SK-N-MC (cell line): ENCODE results near the gene GIMAP7.

Source experiments
- DNase-seq: peaks from one replicate; pipeline ENCODE4 v3.0.0-alpha.2; 2011; ENCODE audit warnings: low read depth, low spot score
- H3K27ac ChIP-seq: fragments of 200-600 bp; sonication (generic); 2 replicates; pipeline ENCODE4 v1.5.1; 2016; ENCODE audit warnings: mixed run types
- H3K36me3 ChIP-seq: fragments of 200-600 bp; sonication (generic); 2 replicates; pipeline ENCODE4 v1.6.1; 2017; ENCODE audit warnings: antibody characterized with exemption, low read length, mixed read lengths; ENCODE audit not compliant: insufficient read depth
- H3K4me3 ChIP-seq: fragments of 200-600 bp; sonication (generic); 2 replicates; pipeline ENCODE4 v1.5.1; 2016
- H3K9ac ChIP-seq: fragments of 200-600 bp; sonication (generic); 2 replicates; pipeline ENCODE4 v1.8.0; 2017; ENCODE audit warnings: mixed run types, mixed read lengths; ENCODE audit not compliant: insufficient read length
- H3K9me3 ChIP-seq: fragments of 200-600 bp; sonication (generic); 2 replicates; pipeline ENCODE4 v1.6.1; 2017; ENCODE audit warnings: low read depth, mild to moderate bottlenecking, antibody characterized with exemption, low read length, moderate library complexity, mixed read lengths
- EZH2 ChIP-seq: fragments of 200-600 bp; sonication (generic); IDR thresholded peaks from one replicate; pipeline ENCODE4 v1.6.1; 2017; ENCODE audit warnings: antibody characterized with exemption
- FOXP2 ChIP-seq: optimal IDR thresholded peaks from 2 replicates; pipeline ENCODE3; 2011; ENCODE audit warnings: mild to moderate bottlenecking, moderate library complexity; ENCODE audit not compliant: insufficient read depth; ENCODE audit errors: extremely low read length, control extremely low read depth
- POLR2AphosphoS5 ChIP-seq: IDR thresholded peaks from 2 replicates; pipeline ENCODE4 v1.6.1; 2012; ENCODE audit warnings: mild to moderate bottlenecking, low read depth, low read length, borderline replicate concordance

The GIMAP7 gene

DNA sequence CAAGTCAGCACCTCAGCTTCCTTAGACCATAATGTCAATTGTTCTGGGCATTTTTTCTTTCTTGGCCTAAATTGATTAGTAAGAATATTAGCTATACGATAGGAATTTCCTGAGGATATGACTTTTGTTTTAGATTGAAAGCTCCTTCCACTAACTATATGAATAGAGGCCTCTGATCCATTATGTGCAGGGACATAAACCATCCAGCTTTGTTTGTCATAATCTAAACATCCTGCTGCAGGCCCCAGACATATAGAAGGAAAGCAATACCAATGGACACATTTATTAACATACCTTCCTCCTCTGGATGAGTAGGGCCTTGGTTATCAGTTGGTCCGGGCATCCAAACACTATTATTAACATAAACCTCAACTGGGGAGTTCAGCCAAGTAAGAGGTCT is 48.2 kb downstream of the GIMAP7 start:
- Histone ChIP-seq H3K27ac (no peak overlapping the region), H3K36me3 (no peaks in the 10 kb centered on the region), H3K9me3 (no peaks in the 10 kb centered on the region), H3K9ac (no peak overlapping the region), H3K4me3 (no peak overlapping the region)
- DNase-seq = no peak
- TF ChIP-seq EZH2 = no peak
- TF ChIP-seq POLR2AphosphoS5 = no peak
- no peak for TF ChIP-seq FOXP2

DNA sequence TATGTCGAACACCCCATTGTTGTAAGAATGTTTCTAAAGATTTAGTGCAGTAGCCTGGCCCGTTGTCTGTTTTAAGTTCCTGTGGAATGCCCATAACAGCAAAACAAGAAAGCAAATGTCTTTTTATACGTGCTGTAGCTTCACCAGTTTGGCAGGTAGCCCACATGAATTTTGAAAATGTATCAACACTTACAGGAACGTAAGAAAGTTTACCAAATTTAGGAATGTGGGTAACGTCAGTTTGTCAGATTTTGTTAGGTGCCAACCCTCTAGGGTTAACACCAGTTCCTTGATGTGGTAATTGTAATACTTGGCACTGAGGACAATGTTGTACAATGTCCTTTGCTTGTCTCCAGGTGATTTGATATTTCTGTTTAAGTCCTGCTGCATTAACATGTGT is 49.3 kb downstream of the GIMAP7 start:
- no peak for TF ChIP-seq EZH2
- TF ChIP-seq POLR2AphosphoS5 = no peak
- TF ChIP-seq FOXP2 = no peak
- H3K9me3 ChIP-seq = no peaks in the 10 kb centered on the region

DNA sequence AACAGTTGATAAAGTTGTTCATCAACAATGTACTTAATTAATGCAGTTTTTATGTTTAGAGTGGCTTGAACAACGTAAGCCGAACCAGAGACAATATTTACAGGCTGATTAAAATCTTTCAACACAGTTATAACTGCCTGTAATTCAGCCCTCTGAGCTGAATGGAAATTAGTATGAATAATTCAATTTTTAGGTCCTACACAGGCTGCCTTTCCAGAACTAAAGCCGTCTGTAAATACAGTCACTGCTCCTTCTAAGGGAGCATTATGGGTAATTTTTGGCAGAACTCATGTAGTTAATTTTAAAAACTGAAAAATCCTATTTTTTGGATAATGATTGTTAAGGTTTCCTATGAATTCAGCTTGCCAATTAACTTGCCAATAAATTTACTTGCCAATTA is 49.9 kb downstream of the GIMAP7 start:
- Histone ChIP-seq H3K4me3 (no peak overlapping the region), H3K27ac (no peak overlapping the region), H3K36me3 (no peaks in the 10 kb centered on the region), H3K9me3 (no peaks in the 10 kb centered on the region), H3K9ac (no peak overlapping the region)
- TF ChIP-seq EZH2 (no peak), POLR2AphosphoS5 (no peak), FOXP2 (no peak)
- DNase-seq = no peak

More for the DNA sequence above, 49.3 kb downstream of the GIMAP7 start:
- Histone ChIP-seq H3K4me3 (no peak overlapping the region), H3K36me3 (no peaks in the 10 kb centered on the region), H3K27ac (no peak overlapping the region), H3K9ac (no peak overlapping the region)
- DNase-seq = no peak

DNA sequence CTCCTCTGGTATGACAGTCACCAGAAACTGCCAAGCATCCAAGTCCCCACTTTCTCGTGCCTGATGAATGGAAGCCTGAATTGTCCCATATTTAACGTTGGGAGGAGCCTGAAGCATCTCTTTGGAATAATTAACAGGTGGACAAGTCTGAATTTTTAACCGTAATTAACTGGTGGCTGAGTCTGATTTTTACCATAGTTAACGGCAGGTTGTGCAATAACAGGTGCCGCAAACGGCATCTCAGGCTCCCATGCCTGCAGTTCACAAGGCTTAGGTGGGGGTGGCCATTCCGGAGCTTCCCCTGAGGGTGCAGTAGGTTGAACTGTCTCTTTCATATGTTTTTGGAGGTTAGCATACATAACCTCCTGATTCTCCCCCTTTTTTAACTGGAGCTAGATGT is 50.6 kb downstream of the GIMAP7 start:
- Histone ChIP-seq H3K9ac (no peak overlapping the region), H3K27ac (no peak overlapping the region), H3K36me3 (no peaks in the 10 kb centered on the region), H3K9me3 (no peaks in the 10 kb centered on the region), H3K4me3 (no peak overlapping the region)
- TF ChIP-seq POLR2AphosphoS5 (no peak), EZH2 (no peak), FOXP2 (no peak)
- DNase-seq = no peak

DNA sequence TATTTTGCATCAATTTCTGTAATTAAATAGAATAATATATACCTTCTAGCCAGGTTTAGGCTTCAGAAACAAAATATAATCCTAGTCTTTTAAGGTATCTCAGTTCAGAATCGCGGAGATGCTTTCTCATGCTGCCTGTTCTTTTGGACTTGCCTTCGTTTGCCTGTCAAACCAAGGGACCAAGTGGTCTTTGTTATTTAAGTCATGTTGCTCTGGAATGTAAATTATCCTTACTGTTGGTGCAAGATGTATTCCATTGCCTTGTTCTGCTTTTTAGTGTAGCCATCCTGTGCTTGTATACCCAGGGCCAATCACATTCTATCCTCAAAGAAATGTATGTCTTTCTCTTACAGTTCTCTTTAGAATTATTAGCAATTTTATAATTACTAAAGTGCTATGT is 51.5 kb downstream of the GIMAP7 start:
- H3K4me3 ChIP-seq = no peak overlapping the region
- TF ChIP-seq POLR2AphosphoS5 (no peak), EZH2 (no peak), FOXP2 (no peak)

DNA sequence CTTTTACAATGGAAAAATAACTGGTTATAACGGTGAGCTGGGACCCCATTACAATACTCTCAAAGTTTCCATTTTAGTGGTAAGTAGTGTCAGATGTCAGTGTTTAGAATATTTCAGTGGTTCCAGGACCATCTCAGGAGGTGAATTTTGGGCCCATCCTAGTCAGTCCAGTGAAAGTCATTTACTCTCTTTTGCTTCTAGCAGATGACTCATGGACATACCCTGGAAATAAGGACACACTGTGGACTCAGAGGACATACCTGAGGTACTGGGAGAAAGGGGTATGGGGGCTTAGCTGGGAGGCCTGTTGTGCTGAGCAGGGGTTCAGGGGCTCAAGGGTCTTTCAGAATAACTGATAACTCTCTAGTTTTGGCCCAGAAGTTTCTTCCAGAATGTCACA is 51.9 kb downstream of the GIMAP7 start:
- Histone ChIP-seq H3K9ac (no peak overlapping the region), H3K4me3 (no peak overlapping the region), H3K9me3 (no peaks in the 10 kb centered on the region), H3K36me3 (no peaks in the 10 kb centered on the region), H3K27ac (no peak overlapping the region)
- no peak for DNase-seq
- TF ChIP-seq FOXP2 = no peak
- no peak for TF ChIP-seq POLR2AphosphoS5
- TF ChIP-seq EZH2 = no peak

More for the DNA sequence above, 51.5 kb downstream of the GIMAP7 start:
- Histone ChIP-seq H3K36me3 (no peaks in the 10 kb centered on the region), H3K27ac (no peak overlapping the region), H3K9me3 (no peaks in the 10 kb centered on the region), H3K9ac (no peak overlapping the region)
- no peak for DNase-seq

DNA sequence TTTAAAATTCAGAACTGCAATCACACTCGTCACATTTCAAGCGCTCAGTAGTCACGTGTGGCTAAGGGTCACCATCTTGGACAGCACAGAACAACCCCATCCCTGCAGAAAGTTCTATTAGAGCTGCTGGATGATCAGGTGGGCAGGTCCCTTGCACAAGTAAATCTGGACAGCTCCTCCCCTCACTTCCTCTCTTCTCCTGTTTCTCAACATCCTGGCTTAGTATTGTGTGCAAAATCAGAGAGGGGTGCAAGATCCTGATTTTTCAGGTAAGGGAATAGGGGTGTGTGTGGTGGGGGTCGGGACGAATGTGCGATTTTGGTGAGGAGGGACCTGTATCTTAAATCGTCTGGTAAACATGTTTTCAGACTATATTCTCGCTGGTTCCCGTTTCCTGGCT is 52.5 kb downstream of the GIMAP7 start, which contains the start of gene GIMAP4:
Gene GIMAP4 (plus strand): TSS at position 222 of the 400 bp plus-strand sequence. CDS start 2,512 bp downstream, outside the sequence.
- Histone ChIP-seq H3K36me3 (no peaks in the 10 kb centered on the region), H3K9ac (no peak within 1 kb of the TSS), H3K27ac (no peak within 1 kb of the TSS), H3K4me3 (no peak within 1 kb of the TSS), H3K9me3 (no peaks in the 10 kb centered on the region)
- DNase-seq = no peak
- TF ChIP-seq EZH2 (no peak), FOXP2 (no peak), POLR2AphosphoS5 (no peak)

DNA sequence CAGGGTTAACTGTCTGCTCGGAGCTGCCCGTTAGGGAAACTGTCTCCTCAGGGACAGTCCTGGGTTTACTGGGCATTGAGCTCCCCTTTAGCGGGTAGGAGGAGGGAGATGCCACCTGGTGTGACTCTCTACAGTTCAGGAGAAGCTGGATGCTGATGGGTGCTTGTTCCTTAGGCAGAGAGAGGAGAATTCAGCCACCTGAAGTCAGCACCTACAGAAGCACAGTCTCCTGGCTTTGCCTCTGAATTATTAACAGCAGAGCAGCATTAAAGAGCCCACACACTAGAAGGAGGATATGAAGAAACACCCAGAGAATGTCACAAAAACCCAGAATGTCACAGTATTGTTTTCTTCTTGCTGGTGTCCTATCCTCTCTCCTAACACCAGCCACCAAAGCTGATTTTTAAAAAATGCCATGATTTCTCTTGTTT is 53.2 kb downstream of the GIMAP7 start:
- H3K9me3 ChIP-seq = no peaks in the 10 kb centered on the region
- no peak overlapping the region for H3K4me3 ChIP-seq
- no peak overlapping the region for H3K27ac ChIP-seq
- no peak for DNase-seq
- TF ChIP-seq EZH2 (no peak), POLR2AphosphoS5 (no peak), FOXP2 (no peak)
- H3K36me3 ChIP-seq = no peaks in the 10 kb centered on the region
- no peak overlapping the region for H3K9ac ChIP-seq

DNA sequence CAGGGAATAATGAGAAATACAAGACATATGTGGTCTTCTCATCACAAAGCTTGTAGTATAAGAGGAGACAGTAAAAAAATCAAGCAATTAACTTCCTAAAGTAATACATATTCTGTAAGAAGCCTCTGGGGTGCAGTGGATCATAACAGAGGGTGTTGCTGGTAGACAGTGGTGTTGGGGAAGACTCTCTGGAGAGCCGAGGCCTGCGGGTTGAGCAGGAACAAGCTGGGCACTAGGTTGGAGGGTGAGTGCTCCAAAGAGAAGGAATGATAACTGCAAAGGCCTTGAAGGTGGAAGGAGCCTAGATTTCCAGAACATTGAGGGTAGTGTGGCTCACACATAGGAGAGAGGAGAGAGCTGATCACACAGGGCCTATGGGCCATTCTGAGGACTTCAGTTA is 54.0 kb downstream of the GIMAP7 start:
- H3K9ac ChIP-seq = no peak overlapping the region
- DNase-seq = no peak
- no peaks in the 10 kb centered on the region for H3K9me3 ChIP-seq
- no peaks in the 10 kb centered on the region for H3K36me3 ChIP-seq
- TF ChIP-seq POLR2AphosphoS5 (no peak), FOXP2 (no peak), EZH2 (no peak)
- H3K27ac ChIP-seq = no peak overlapping the region
- H3K4me3 ChIP-seq = no peak overlapping the region
